ENCODE data around the gene S100A1.

The S100A1 gene

GRCh38 chr1:153630384-153630783, 2.1 kb downstream of the S100A1 start:
- no peak for DNase-seq (ENCODE audit: low read depth)
- TF ChIP-seq, protein P1, sequence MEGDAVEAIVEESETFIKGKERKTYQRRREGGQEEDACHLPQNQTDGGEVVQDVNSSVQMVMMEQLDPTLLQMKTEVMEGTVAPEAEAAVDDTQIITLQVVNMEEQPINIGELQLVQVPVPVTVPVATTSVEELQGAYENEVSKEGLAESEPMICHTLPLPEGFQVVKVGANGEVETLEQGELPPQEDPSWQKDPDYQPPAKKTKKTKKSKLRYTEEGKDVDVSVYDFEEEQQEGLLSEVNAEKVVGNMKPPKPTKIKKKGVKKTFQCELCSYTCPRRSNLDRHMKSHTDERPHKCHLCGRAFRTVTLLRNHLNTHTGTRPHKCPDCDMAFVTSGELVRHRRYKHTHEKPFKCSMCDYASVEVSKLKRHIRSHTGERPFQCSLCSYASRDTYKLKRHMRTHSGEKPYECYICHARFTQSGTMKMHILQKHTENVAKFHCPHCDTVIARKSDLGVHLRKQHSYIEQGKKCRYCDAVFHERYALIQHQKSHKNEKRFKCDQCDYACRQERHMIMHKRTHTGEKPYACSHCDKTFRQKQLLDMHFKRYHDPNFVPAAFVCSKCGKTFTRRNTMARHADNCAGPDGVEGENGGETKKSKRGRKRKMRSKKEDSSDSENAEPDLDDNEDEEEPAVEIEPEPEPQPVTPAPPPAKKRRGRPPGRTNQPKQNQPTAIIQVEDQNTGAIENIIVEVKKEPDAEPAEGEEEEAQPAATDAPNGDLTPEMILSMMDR (conservative IDR thresholded peaks at IDR 0.05; ENCODE audit: low read depth, low read length) = no peak
- no peak overlapping the region for H3K4me3 ChIP-seq (ENCODE audit: low read depth, low read length)

DNA sequence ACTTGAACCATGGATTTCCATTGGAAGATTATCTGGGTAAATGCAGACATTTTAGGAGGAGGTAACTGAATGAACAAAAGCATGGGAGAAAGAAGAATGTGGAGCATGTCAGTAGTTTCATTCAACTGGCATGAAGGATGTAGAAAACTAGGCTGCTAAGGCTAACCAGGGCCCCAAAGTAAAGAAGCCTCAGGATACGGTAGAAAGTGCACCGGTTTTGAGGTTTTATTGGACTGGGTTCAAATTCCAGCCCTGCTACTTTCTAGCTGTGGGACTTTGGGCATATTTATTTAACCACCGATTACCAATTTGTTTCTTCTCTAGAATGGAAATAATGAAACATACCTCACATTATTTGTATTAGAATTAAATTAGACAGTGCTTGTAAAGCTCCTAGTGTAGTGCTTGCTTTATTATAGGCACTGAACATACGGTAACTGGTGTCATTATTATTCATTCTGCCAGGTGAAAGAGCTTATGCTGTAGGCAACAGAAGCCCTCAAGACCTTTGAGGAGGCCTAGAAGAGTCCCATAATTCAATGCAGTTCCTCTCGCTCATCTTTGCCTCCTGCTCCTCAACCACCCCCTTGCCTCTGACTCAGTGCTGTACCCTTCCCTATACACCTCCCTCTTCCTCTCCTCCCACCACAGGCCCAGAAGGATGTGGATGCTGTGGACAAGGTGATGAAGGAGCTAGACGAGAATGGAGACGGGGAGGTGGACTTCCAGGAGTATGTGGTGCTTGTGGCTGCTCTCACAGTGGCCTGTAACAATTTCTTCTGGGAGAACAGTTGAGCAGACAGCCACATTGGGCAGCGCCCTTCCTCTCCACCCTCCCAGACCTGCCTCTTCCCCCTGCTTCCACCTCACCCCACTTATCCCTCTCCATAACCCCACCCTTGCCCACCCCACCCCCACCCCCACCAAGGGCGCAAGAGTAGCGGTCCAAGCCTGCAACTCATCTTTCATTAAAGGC, 3.1 kb downstream of the S100A1 start:
- no peak overlapping the region for H3K4me3 ChIP-seq (ENCODE audit: low read depth, low read length)

DNA sequence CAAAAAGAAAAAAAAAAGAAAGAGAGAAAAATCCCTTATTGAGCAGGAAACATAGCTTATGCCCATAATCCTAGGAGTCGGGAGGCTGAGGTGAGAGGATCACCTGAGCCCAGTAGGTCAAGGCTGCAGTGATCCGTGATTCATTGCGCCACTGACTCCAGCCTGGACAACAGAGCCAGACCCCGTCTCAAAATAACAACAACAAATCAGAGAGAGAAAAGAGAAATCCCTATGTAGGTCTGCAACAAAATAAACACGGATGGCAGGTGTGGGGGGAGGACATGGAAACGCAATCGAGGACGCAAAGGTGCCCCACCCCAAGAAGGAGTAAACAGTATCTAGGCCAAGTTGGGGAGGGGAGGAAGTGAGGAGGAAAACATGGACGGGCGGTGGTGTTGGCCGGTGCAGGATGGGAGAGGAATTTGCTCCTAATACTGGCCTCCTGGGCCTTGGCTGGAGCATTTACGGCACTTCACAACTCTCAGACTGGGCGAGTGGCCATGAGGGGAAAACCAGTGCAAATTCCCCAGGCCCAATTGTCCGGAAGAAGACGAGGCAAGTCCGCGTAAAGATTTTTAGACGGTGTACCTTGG, 5.0 kb downstream of the S100A1 start:
- H3K4me3 ChIP-seq (ENCODE audit: low read depth, low read length) = peak overlapping the region; percentile 42
- DNase-seq (ENCODE audit: low read depth) = no peak
- TF ChIP-seq, protein P1 (conservative IDR thresholded peaks at IDR 0.05; ENCODE audit: low read depth, low read length) = no peak

More for the DNA sequence above, 3.1 kb downstream of the S100A1 start:
- DNase-seq (ENCODE audit: low read depth) = no peak
- TF ChIP-seq, protein P1 (conservative IDR thresholded peaks at IDR 0.05; ENCODE audit: low read depth, low read length) = no peak

- peak within 1 kb of the TSS; percentile 100 for H3K4me3 ChIP-seq (ENCODE audit: low read depth, low read length)
- TF ChIP-seq, protein P1 (conservative IDR thresholded peaks at IDR 0.05; ENCODE audit: low read depth, low read length) = no peak
- peak; percentile 99 for DNase-seq (ENCODE audit: low read depth)
Observed at GRCh38 chr1:153633754-153634665, 5.8 kb downstream of the S100A1 start, which contains the start of gene CHTOP. TSS of gene CHTOP (plus strand) at chr1:153634066. CDS start at chr1:153636589, 2,523 bp downstream.

DNA sequence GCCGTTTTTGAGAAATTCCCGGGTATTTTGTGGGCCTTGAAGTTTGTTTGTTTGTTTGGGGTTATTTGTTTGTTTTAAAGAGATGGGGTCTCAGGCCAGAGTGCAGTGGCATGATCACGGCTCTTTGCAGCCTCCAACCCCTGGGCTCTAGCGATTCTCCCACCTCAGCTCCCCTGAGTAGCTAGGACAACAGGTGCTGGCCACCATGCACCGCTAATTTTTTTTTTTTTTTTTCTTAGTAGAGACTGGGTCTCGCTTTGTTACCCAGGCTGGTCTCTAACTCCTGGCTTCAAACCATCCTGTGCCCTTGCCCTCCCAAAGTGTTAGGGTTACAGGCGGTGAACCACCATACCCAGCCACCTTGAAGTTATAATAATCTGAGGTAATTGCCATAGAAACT, 7.6 kb downstream of the S100A1 start:
- TF ChIP-seq, protein P1 (conservative IDR thresholded peaks at IDR 0.05; ENCODE audit: low read depth, low read length) = no peak
- DNase-seq (ENCODE audit: low read depth) = no peak
- peak overlapping the region; percentile 16 for H3K4me3 ChIP-seq (ENCODE audit: low read depth, low read length)

DNA sequence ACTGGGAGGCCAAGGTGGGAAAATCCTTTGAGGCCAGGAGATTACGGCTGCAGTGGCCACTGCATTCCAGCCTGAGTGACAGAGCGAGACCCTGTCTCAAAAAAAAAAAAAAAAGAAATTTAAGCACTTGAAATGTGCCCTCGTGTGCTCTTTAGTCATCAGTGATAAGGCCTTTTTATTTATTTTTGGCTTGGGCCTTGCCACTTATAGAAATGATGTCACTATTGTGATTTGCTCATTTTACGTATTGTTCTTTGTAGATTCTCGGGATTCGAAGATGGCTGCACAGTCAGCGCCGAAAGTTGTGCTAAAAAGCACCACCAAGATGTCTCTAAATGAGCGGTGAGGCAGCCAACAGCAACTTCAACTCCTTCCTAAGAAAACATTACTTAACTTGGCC, 8.1 kb downstream of the S100A1 start:
- no peak overlapping the region for H3K4me3 ChIP-seq (ENCODE audit: low read depth, low read length)
- no peak for DNase-seq (ENCODE audit: low read depth)
- TF ChIP-seq, protein P1 (conservative IDR thresholded peaks at IDR 0.05; ENCODE audit: low read depth, low read length) = no peak

Measured in choroid plexus epithelial cell (primary cell).